Osteoblast (primary cell): ENCODE measurements around the gene DACT3. TPM values are rescaled to one million over a fixed set of nuclear protein-coding genes. Genes with fewer than 3 reads are reported as not detected.

Source experiments
- DNase-seq: peaks from one replicate; pipeline ENCODE4 v3.0.0; 2011; ENCODE audit warnings: low spot score, mixed read lengths; ENCODE audit not compliant: insufficient read length; ENCODE audit errors: missing footprints
- H2AFZ ChIP-seq: 2 replicates; pipeline ENCODE4 v1.6.0; 2011; ENCODE audit warnings: mild to moderate bottlenecking, low read length
- H3K27ac ChIP-seq: 2 replicates; pipeline ENCODE4 v1.5.1; 2011; ENCODE audit warnings: mild to moderate bottlenecking, low read depth, low read length, moderate library complexity
- H3K27me3 ChIP-seq: 2 replicates; pipeline ENCODE4 v1.6.0; 2012; ENCODE audit warnings: mild to moderate bottlenecking, control low read depth, inconsistent platforms, low read length, moderate library complexity; ENCODE audit not compliant: insufficient read depth
- H3K36me3 ChIP-seq: 2 replicates; pipeline ENCODE4 v1.5.1; 2011; ENCODE audit warnings: mild to moderate bottlenecking, low read length, control low read depth, moderate library complexity; ENCODE audit not compliant: insufficient read depth
- H3K4me1 ChIP-seq: 2 replicates; pipeline ENCODE4 v1.5.1; 2011; ENCODE audit warnings: mild to moderate bottlenecking, low read length, control low read depth, moderate library complexity; ENCODE audit not compliant: insufficient read depth
- H3K4me2 ChIP-seq: 2 replicates; pipeline ENCODE4 v1.6.0; 2011; ENCODE audit warnings: mild to moderate bottlenecking, low read length; ENCODE audit not compliant: insufficient read depth
- H3K4me3 ChIP-seq: fragments of 200-600 bp; sonication (generic); 3 replicates; pipeline ENCODE4 v1.5.1; 2012; ENCODE audit warnings: mild to moderate bottlenecking, low read length, inconsistent platforms; ENCODE audit not compliant: insufficient read depth
- H3K79me2 ChIP-seq: 2 replicates; pipeline ENCODE4 v1.6.0; 2012; ENCODE audit warnings: mild to moderate bottlenecking, low read length, control low read depth, inconsistent platforms; ENCODE audit not compliant: insufficient read depth
- H3K9me3 ChIP-seq: 2 replicates; pipeline ENCODE4 v1.5.1; 2011; ENCODE audit warnings: low read depth, low read length, control low read depth
- H4K20me1 ChIP-seq: 2 replicates; pipeline ENCODE4 v1.6.0; 2012; ENCODE audit warnings: mild to moderate bottlenecking, low read length, control low read depth; ENCODE audit not compliant: insufficient read depth
- CTCF ChIP-seq: IDR thresholded peaks from 2 replicates; pipeline ENCODE4 v1.5.1; 2011; ENCODE audit warnings: mild to moderate bottlenecking, low read depth, low read length, moderate library complexity; ENCODE audit errors: extremely low read depth
- total RNA-seq: library from RNA; depleted of rRNA; stranded (reverse); fragments of >200 nt; gene quantifications from 2 replicates; pipeline ENCODE4 v1.2.3, GENCODE V29; 2012

The DACT3 gene
- total RNA-seq, 1 donor, result 1.8 TPM

- no peaks in the 10 kb centered on the region for H3K36me3 ChIP-seq
- no peak overlapping the region for H2AFZ ChIP-seq
- no peak overlapping the region for H3K4me3 ChIP-seq
- H3K27me3 ChIP-seq, result no peaks in the 10 kb centered on the region
- no peaks in the 10 kb centered on the region for H4K20me1 ChIP-seq
- DNase-seq, result peak; percentile 80
- H3K9me3 ChIP-seq, result no peaks in the 10 kb centered on the region
- no peak overlapping the region for H3K27ac ChIP-seq
- H3K4me2 ChIP-seq, result no peak overlapping the region
- TF ChIP-seq CTCF, result no peak
- peaks cover 2% of the 10 kb centered on the region for H3K4me1 ChIP-seq
- H3K79me2 ChIP-seq, result no peaks in the 10 kb centered on the region
Measured at GRCh38 chr19:46644720-46645119, 16.3 kb downstream of the DACT3 start.

- Histone ChIP-seq H3K9me3 (no peaks in the 10 kb centered on the region), H3K4me2 (no peak overlapping the region), H3K4me3 (no peak overlapping the region), H3K36me3 (no peaks in the 10 kb centered on the region), H3K4me1 (peaks cover 7% of the 10 kb centered on the region), H3K27me3 (no peaks in the 10 kb centered on the region), H3K27ac (no peak overlapping the region), H3K79me2 (no peaks in the 10 kb centered on the region), H4K20me1 (no peaks in the 10 kb centered on the region), H2AFZ (no peak overlapping the region)
- DNase-seq, result peak; percentile 83
- TF ChIP-seq CTCF, result no peak
Measured at GRCh38 chr19:46640656-46641055, 20.3 kb downstream of the DACT3 start.

- peak; percentile 92 for DNase-seq
- H2AFZ ChIP-seq, result peak overlapping the region; percentile 79
- peaks cover 9% of the 10 kb centered on the region for H3K4me1 ChIP-seq
- peak overlapping the region; percentile 66 for H3K4me2 ChIP-seq
- H3K4me3 ChIP-seq, result peak overlapping the region; percentile 68
- no peak overlapping the region for H3K27ac ChIP-seq
- no peaks in the 10 kb centered on the region for H3K9me3 ChIP-seq
- H3K79me2 ChIP-seq, result no peaks in the 10 kb centered on the region
- TF ChIP-seq CTCF, result no peak
- H4K20me1 ChIP-seq, result no peaks in the 10 kb centered on the region
- peaks cover 7% of the 10 kb centered on the region for H3K27me3 ChIP-seq
- H3K36me3 ChIP-seq, result no peaks in the 10 kb centered on the region
Measured at GRCh38 chr19:46639358-46640182, 21.4 kb downstream of the DACT3 start.

- H3K27ac ChIP-seq, result no peak overlapping the region
- no peaks in the 10 kb centered on the region for H3K9me3 ChIP-seq
- H3K4me2 ChIP-seq, result no peak overlapping the region
- no peaks in the 10 kb centered on the region for H4K20me1 ChIP-seq
- H2AFZ ChIP-seq, result no peak overlapping the region
- H3K27me3 ChIP-seq, result peaks cover 8% of the 10 kb centered on the region
- no peaks in the 10 kb centered on the region for H3K79me2 ChIP-seq
- DNase-seq, result peak; percentile 84
- TF ChIP-seq CTCF, result no peak
- H3K4me1 ChIP-seq, result peaks cover 20% of the 10 kb centered on the region
- H3K4me3 ChIP-seq, result no peak overlapping the region
- H3K36me3 ChIP-seq, result no peaks in the 10 kb centered on the region
Measured at GRCh38 chr19:46637224-46637623, 23.8 kb downstream of the DACT3 start.
